ENCODE measurements around the gene LYPD6. TPM values are rescaled to one million over a fixed set of nuclear protein-coding genes. Genes with fewer than 3 reads are reported as not detected.

The LYPD6 gene
- total RNA-seq, 4 donors from 2014 or later = 0.31 to 4.0 (median 3.0) TPM

DNA sequence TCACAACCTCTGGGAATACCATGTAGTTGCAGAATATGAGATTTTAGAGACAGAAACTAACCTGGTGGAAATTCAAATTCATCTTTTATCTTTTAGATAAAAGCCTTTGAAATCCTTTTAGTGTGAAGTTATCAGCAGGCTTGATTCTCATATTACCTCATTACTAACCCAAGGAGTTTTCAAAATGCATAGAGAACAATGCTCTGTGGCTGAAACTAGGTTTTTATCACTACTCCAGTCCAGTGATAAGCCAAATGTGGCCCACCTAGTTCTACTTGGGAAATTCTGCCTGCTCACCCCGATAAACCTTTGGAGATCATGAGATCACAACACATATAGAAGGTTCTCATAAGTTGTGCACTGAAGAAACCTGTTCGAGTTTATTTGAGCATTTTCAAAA is 135.5 kb downstream of the LYPD6 start:
- TF ChIP-seq EP300 (IDR thresholded peaks at IDR 0.05) (no peak), POLR2A (IDR thresholded peaks at IDR 0.05) (no peak), POLR2AphosphoS5 (IDR thresholded peaks at IDR 0.05) (no peak)
- TF ChIP-seq, protein P1, sequence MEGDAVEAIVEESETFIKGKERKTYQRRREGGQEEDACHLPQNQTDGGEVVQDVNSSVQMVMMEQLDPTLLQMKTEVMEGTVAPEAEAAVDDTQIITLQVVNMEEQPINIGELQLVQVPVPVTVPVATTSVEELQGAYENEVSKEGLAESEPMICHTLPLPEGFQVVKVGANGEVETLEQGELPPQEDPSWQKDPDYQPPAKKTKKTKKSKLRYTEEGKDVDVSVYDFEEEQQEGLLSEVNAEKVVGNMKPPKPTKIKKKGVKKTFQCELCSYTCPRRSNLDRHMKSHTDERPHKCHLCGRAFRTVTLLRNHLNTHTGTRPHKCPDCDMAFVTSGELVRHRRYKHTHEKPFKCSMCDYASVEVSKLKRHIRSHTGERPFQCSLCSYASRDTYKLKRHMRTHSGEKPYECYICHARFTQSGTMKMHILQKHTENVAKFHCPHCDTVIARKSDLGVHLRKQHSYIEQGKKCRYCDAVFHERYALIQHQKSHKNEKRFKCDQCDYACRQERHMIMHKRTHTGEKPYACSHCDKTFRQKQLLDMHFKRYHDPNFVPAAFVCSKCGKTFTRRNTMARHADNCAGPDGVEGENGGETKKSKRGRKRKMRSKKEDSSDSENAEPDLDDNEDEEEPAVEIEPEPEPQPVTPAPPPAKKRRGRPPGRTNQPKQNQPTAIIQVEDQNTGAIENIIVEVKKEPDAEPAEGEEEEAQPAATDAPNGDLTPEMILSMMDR (IDR thresholded peaks at IDR 0.05) = no peak

DNA sequence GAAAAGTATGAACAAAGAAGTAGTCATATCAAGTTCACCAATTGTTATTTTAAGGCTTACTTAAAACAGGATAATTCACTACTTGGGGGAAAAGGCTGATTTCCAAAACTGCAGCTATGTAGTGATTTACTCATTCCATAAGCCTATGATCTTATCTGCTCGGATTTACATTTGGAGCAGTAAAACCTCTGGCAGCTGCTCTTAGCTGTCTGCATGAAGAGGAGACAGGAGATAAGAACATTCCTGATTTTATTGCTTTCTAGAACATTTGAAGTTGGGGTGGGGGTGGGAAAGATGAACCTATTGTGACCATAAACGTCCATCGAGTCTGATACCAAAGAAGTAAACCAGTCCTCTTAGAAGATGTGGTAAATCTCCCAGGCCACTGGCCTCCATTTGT is 136.2 kb downstream of the LYPD6 start:
- H3K27me3 ChIP-seq = no peaks in the 10 kb centered on the region
- H3K36me3 ChIP-seq = no peaks in the 10 kb centered on the region
- 48 to 83% methylated on average over 1 to 3 of the region's 3 CpGs for WGBS, 2 donors (ENCODE audit: low coverage in 1 of 2)
- H3K27ac ChIP-seq = no peak overlapping the region
- H3K4me1 ChIP-seq = no peaks in the 10 kb centered on the region
- ATAC-seq = no peak
- no peak overlapping the region for H3K4me3 ChIP-seq
- TF ChIP-seq EP300 (IDR thresholded peaks at IDR 0.05) = no peak
- no peak for TF ChIP-seq POLR2A (IDR thresholded peaks at IDR 0.05)
- TF ChIP-seq, protein P1 (IDR thresholded peaks at IDR 0.05) = no peak
- TF ChIP-seq POLR2AphosphoS5 (IDR thresholded peaks at IDR 0.05) = no peak
- peaks cover 0 to 4% (median 0%) of the 10 kb centered on the region in 3 donors for H3K9me3 ChIP-seq

More for the DNA sequence above, 135.5 kb downstream of the LYPD6 start:
- no peaks in the 10 kb centered on the region for H3K36me3 ChIP-seq
- H3K27ac ChIP-seq = no peak overlapping the region
- H3K9me3 ChIP-seq = peaks cover 0 to 6% (median 0%) of the 10 kb centered on the region in 3 donors
- no peaks in the 10 kb centered on the region for H3K27me3 ChIP-seq
- no peaks in the 10 kb centered on the region for H3K4me1 ChIP-seq
- H3K4me3 ChIP-seq = no peak overlapping the region
- no peak for ATAC-seq
- WGBS, 2 donors (ENCODE audit: low coverage in 1 of 2) = 43 to 82% methylated on average over 2 of the region's 2 CpGs

DNA sequence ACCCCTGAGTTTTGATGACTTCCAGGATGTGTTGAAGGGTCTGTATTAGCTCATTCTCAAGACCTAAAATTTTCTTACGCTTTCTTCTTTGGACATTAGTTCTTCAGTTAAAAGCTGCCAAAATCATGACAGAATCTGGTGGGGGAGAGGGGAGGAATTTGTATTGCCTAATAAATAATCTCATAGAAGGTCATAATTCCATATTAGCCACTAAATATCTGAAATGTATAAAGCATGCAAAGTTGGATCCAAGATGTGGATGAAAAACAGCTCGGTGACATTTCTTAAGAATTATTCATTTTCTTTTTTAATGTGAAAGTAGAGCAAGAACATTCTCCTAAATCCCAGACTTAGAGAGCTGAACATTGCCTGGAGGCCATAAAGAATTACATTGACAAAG is 137.0 kb downstream of the LYPD6 start:
- no peak for ATAC-seq
- no peaks in the 10 kb centered on the region for H3K36me3 ChIP-seq
- H3K9me3 ChIP-seq = no peaks in the 10 kb centered on the region
- TF ChIP-seq, protein P1 (IDR thresholded peaks at IDR 0.05) = no peak
- no peak for TF ChIP-seq POLR2A (IDR thresholded peaks at IDR 0.05)
- TF ChIP-seq POLR2AphosphoS5 (IDR thresholded peaks at IDR 0.05) = no peak
- no peaks in the 10 kb centered on the region for H3K4me1 ChIP-seq
- H3K4me3 ChIP-seq = no peak overlapping the region
- H3K27ac ChIP-seq = no peak overlapping the region
- WGBS, 2 donors (ENCODE audit: low coverage in 1 of 2) = 48 to 76% methylated on average over 2 of the region's 2 CpGs
- H3K27me3 ChIP-seq = no peaks in the 10 kb centered on the region

DNA sequence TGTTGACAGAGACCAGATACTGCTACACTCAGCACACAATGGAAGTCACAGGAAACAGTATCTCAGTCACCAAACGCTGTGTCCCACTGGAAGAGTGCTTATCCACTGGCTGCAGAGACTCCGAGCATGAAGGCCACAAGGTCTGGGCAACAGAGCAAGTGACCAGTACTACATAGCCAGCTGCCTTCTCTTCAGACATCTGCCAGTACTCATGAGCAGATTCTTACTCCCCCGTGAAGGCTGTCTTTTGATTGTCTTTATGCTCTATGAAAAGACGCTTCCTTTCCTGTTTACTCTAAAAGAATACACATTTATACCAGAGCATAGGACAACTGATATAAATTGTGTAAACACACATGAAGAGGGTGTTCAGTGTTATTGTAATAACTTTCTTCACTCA is 138.2 kb downstream of the LYPD6 start:
- Histone ChIP-seq H3K4me3 (no peak overlapping the region), H3K9me3 (no peaks in the 10 kb centered on the region), H3K36me3 (no peaks in the 10 kb centered on the region), H3K27ac (no peak overlapping the region), H3K4me1 (no peaks in the 10 kb centered on the region), H3K27me3 (no peaks in the 10 kb centered on the region)
- no peak for TF ChIP-seq EP300 (IDR thresholded peaks at IDR 0.05)
- TF ChIP-seq, protein P1 (IDR thresholded peaks at IDR 0.05) = no peak
- no peak for TF ChIP-seq POLR2AphosphoS5 (IDR thresholded peaks at IDR 0.05)
- no peak for TF ChIP-seq POLR2A (IDR thresholded peaks at IDR 0.05)
- no peak for ATAC-seq
- WGBS, 2 donors (ENCODE audit: low coverage in 1 of 2) = 60 to 76% methylated on average over 2 to 3 of the region's 4 CpGs

DNA sequence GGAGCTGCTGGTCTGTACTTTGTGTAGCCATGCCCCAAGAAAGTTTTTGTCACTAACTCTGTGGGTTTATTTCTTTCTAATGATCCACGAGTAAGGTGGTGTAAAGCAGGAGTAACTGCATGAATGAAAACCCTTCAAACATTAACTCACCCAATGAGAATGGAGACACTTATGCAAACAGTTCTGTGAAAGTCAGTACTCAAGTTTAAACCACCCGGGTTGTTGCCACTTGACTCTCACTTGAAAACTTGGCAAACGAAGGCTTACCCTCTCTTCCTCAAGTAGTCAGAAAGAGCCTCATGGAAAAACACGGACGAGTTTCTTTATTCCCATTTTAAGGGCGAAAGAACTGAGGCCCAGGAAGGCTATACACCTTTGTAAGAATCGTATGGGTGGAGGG is 139.7 kb downstream of the LYPD6 start:
- no peaks in the 10 kb centered on the region for H3K9me3 ChIP-seq
- no peaks in the 10 kb centered on the region for H3K4me1 ChIP-seq
- no peak overlapping the region for H3K27ac ChIP-seq
- 89 to 91% methylated on average over 6 to 7 of the region's 7 CpGs for WGBS, 2 donors (ENCODE audit: low coverage in 1 of 2)
- TF ChIP-seq EP300 (IDR thresholded peaks at IDR 0.05) = no peak
- no peak for TF ChIP-seq POLR2AphosphoS5 (IDR thresholded peaks at IDR 0.05)
- TF ChIP-seq POLR2A (IDR thresholded peaks at IDR 0.05) = no peak
- TF ChIP-seq, protein P1 (IDR thresholded peaks at IDR 0.05) = no peak
- no peak for ATAC-seq
- no peaks in the 10 kb centered on the region for H3K27me3 ChIP-seq
- H3K4me3 ChIP-seq = no peak overlapping the region
- H3K36me3 ChIP-seq = no peaks in the 10 kb centered on the region

Measured in gastroesophageal sphincter (tissue), 4 donors.